T-helper 2 cell treated with Interferon-gamma antibody and Interleukin-4, amounts not matched to agents 5 μg/mL and 100 μg/mL, for 36 hours (primary cell): ENCODE results near the gene COG3.

Experiments used
- DNase-seq: peaks from one replicate; pipeline ENCODE4 v3.0.0; 2021; ENCODE audit warnings: low spot score
- H3K27ac Mint-ChIP-seq: one replicate; pipeline ENCODE4 v1.8.0; 2021; ENCODE audit warnings: mild to moderate bottlenecking, mixed read lengths
- H3K27me3 Mint-ChIP-seq: one replicate; pipeline ENCODE4 v1.8.0; 2021; ENCODE audit warnings: low read depth, mixed read lengths
- H3K36me3 Mint-ChIP-seq: one replicate; pipeline ENCODE4 v1.8.0; 2021; ENCODE audit warnings: low read depth, mixed read lengths
- H3K4me1 Mint-ChIP-seq: one replicate; pipeline ENCODE4 v1.8.0; 2021; ENCODE audit warnings: low read depth, mixed read lengths
- H3K4me3 Mint-ChIP-seq: one replicate; pipeline ENCODE4 v1.8.0; 2022; ENCODE audit warnings: mild to moderate bottlenecking, moderate library complexity, mixed read lengths
- H3K9me3 Mint-ChIP-seq: one replicate; pipeline ENCODE4 v1.8.0; 2021; ENCODE audit warnings: mixed read lengths

The COG3 gene

DNA sequence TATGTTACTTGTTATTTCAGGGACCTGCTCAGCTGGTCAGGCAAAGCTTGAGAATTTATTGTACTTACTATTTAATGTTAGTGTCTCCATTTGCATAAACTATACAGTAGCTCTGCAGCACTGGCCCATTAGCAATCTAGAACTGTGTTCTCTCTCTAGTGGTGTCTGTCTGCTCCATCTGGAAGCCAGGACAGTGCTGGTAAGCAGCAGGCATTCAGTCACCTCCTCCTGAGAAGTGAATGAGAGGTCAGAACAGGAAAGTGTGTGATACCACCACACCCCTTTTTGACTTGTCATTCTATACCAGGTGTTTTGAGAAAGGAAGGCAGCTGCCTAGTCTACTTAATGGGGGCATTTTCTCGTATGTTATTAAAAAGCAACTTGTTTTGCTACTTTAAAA lies 3.9 kb downstream of the COG3 start:
- H3K9me3 Mint-ChIP-seq, result peaks cover 9% of the 10 kb centered on the region
- H3K27me3 Mint-ChIP-seq, result no peaks in the 10 kb centered on the region
- no peak overlapping the region for H3K4me3 Mint-ChIP-seq
- H3K36me3 Mint-ChIP-seq, result peaks cover 35% of the 10 kb centered on the region
- peaks cover 40% of the 10 kb centered on the region for H3K4me1 Mint-ChIP-seq
- no peak overlapping the region for H3K27ac Mint-ChIP-seq
- DNase-seq, result no peak

DNA sequence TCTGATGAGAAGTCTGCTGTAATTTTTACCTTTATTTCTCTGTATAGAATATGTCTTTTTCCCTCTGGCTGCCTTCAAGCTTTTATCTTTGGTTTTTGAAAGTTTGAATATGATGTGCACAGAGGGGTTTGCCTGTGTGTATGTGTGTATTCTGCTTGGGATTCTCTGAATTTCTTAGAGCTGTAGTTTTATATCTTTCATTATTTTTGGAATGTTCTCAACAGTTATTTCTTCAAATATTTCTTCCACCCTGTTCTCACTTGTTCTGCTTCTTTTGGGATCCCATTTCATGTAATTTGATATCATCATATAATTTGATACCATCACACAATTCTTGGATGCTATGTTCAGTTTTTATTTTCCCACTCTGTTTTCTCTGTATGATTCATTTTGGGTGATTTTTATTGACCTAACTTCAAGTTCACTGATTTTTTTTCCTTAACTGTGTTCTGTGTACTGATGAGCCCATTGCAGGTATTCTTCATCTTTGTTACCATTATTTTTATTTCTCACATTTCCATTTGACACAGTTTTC lies 7.5 kb downstream of the COG3 start:
- peaks cover 29% of the 10 kb centered on the region for H3K4me1 Mint-ChIP-seq
- no peak overlapping the region for H3K27ac Mint-ChIP-seq
- DNase-seq, result no peak
- H3K36me3 Mint-ChIP-seq, result peaks cover 25% of the 10 kb centered on the region
- H3K4me3 Mint-ChIP-seq, result no peak overlapping the region
- peaks cover 9% of the 10 kb centered on the region for H3K9me3 Mint-ChIP-seq
- H3K27me3 Mint-ChIP-seq, result no peaks in the 10 kb centered on the region

- no peak for DNase-seq
- peaks cover 29% of the 10 kb centered on the region for H3K36me3 Mint-ChIP-seq
- no peaks in the 10 kb centered on the region for H3K27me3 Mint-ChIP-seq
- no peak overlapping the region for H3K4me3 Mint-ChIP-seq
- peaks cover 9% of the 10 kb centered on the region for H3K9me3 Mint-ChIP-seq
- H3K27ac Mint-ChIP-seq, result no peak overlapping the region
- H3K4me1 Mint-ChIP-seq, result peaks cover 27% of the 10 kb centered on the region
Observed at GRCh38 chr13:45473627-45474026, 8.9 kb downstream of the COG3 start.

DNA sequence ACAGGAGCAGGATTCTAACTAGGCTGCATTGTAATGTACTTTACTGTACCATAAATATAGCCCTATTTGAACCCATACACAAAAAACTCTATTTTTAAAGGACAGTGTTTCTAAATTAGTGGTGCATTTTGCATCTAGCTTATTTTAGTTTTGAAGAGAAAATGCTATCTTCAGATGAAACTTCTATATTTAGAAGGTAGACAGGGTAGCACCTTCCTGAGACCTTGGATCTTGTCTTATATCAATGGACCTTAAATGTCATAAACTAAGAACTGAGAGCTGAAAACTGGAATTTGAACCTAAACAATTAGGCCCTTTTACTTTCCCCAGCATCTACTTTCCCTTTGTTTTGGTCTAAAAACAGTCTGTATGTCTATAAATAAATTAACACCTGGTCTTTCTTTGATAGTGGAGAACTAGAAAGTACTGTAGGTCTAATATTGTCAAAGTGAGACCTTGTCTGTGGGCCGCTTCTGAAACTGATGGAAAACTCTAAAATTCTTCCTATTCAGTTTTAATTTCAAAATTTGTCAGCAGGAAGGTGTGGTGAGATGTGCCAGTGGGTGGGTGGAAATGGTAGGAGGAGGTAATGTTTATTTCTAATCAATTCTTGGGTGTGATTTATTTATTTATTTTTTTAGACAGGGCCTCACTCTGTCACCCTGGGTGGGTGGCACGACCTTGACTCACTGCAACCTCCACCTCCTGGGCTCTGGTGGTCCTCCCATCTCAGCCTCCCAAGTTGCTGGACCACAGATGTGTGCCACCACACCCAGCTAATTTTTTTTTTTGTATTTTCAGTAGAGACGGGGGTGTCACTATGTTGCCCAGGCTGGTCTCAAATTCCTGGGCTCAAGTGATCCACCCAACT lies 10.1 kb downstream of the COG3 start:
- Mint-ChIP-seq H3K9me3 (peaks cover 9% of the 10 kb centered on the region), H3K4me3 (no peak overlapping the region), H3K27ac (no peak overlapping the region), H3K27me3 (no peaks in the 10 kb centered on the region), H3K4me1 (peaks cover 20% of the 10 kb centered on the region), H3K36me3 (peaks cover 35% of the 10 kb centered on the region)
- DNase-seq, result no peak

DNA sequence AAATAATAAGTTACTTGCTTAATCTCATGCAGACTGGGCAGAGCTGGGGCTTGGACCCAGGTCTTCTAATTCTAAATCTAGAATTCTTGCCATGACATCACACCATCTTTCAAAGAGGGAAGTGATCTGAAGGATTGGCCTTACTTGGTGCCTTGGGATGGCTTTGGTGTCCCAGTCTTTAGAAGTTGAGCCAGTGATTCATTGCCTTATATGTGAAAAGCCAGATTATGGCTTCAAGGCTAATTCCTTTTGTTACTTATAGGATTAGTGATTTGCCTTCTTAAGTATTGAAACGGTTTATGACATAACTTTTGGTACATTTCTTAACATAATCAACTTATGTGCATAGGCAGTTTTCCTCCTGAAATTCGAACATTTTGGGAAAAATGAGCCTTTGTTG lies 14.9 kb downstream of the COG3 start:
- no peak overlapping the region for H3K27ac Mint-ChIP-seq
- no peaks in the 10 kb centered on the region for H3K27me3 Mint-ChIP-seq
- no peak overlapping the region for H3K4me3 Mint-ChIP-seq
- DNase-seq, result no peak
- H3K9me3 Mint-ChIP-seq, result no peaks in the 10 kb centered on the region
- peaks cover 48% of the 10 kb centered on the region for H3K36me3 Mint-ChIP-seq
- H3K4me1 Mint-ChIP-seq, result peaks cover 7% of the 10 kb centered on the region

- no peak for DNase-seq
- H3K27ac Mint-ChIP-seq, result no peak overlapping the region
- H3K9me3 Mint-ChIP-seq, result no peaks in the 10 kb centered on the region
- no peaks in the 10 kb centered on the region for H3K27me3 Mint-ChIP-seq
- H3K36me3 Mint-ChIP-seq, result peaks cover 46% of the 10 kb centered on the region
- no peak overlapping the region for H3K4me3 Mint-ChIP-seq
- H3K4me1 Mint-ChIP-seq, result peaks cover 1% of the 10 kb centered on the region
Observed at GRCh38 chr13:45481688-45482087, 16.9 kb downstream of the COG3 start.

GRCh38 chr13:45482571-45483173 lies 17.9 kb downstream of the COG3 start:
- Mint-ChIP-seq H3K36me3 (peaks cover 51% of the 10 kb centered on the region), H3K4me3 (no peak overlapping the region), H3K9me3 (no peaks in the 10 kb centered on the region), H3K27ac (no peak overlapping the region), H3K4me1 (peaks cover 1% of the 10 kb centered on the region), H3K27me3 (no peaks in the 10 kb centered on the region)
- no peak for DNase-seq

GRCh38 chr13:45487604-45488003 lies 22.9 kb downstream of the COG3 start:
- Mint-ChIP-seq H3K4me3 (no peak overlapping the region), H3K4me1 (peaks cover 3% of the 10 kb centered on the region), H3K27ac (no peak overlapping the region), H3K9me3 (no peaks in the 10 kb centered on the region), H3K27me3 (no peaks in the 10 kb centered on the region), H3K36me3 (peaks cover 47% of the 10 kb centered on the region)
- no peak for DNase-seq

- no peaks in the 10 kb centered on the region for H3K27me3 Mint-ChIP-seq
- peaks cover 35% of the 10 kb centered on the region for H3K36me3 Mint-ChIP-seq
- DNase-seq, result no peak
- H3K9me3 Mint-ChIP-seq, result no peaks in the 10 kb centered on the region
- H3K4me3 Mint-ChIP-seq, result no peak overlapping the region
- H3K4me1 Mint-ChIP-seq, result peaks cover 3% of the 10 kb centered on the region
- H3K27ac Mint-ChIP-seq, result no peak overlapping the region
Observed at GRCh38 chr13:45490068-45490467, 25.3 kb downstream of the COG3 start.

DNA sequence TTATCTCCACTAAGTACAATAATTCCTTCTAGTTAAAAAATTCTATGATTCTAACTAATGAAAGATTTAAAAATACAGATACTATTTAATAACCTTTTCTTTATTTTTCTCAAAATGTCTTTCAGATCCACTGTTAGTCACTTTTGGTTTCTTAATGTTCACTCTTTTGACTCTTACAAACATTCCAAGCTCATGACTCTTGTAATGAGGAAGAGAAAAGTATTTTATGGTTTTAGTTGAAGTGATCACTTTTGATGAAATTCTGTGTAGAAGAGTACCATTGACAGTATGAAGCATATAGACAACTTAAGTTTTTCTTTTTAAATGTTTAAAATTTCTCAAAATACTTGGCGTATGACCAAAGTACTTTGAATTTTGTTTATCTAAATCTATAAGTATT lies 27.8 kb downstream of the COG3 start:
- no peaks in the 10 kb centered on the region for H3K9me3 Mint-ChIP-seq
- no peak overlapping the region for H3K27ac Mint-ChIP-seq
- H3K4me3 Mint-ChIP-seq, result no peak overlapping the region
- peaks cover 32% of the 10 kb centered on the region for H3K36me3 Mint-ChIP-seq
- peaks cover 3% of the 10 kb centered on the region for H3K4me1 Mint-ChIP-seq
- no peak for DNase-seq
- no peaks in the 10 kb centered on the region for H3K27me3 Mint-ChIP-seq

- no peaks in the 10 kb centered on the region for H3K27me3 Mint-ChIP-seq
- peaks cover 44% of the 10 kb centered on the region for H3K36me3 Mint-ChIP-seq
- H3K4me3 Mint-ChIP-seq, result no peak overlapping the region
- no peak overlapping the region for H3K27ac Mint-ChIP-seq
- no peak for DNase-seq
- H3K9me3 Mint-ChIP-seq, result no peaks in the 10 kb centered on the region
- H3K4me1 Mint-ChIP-seq, result peaks cover 9% of the 10 kb centered on the region
Observed at GRCh38 chr13:45496942-45497341, 32.2 kb downstream of the COG3 start.

DNA sequence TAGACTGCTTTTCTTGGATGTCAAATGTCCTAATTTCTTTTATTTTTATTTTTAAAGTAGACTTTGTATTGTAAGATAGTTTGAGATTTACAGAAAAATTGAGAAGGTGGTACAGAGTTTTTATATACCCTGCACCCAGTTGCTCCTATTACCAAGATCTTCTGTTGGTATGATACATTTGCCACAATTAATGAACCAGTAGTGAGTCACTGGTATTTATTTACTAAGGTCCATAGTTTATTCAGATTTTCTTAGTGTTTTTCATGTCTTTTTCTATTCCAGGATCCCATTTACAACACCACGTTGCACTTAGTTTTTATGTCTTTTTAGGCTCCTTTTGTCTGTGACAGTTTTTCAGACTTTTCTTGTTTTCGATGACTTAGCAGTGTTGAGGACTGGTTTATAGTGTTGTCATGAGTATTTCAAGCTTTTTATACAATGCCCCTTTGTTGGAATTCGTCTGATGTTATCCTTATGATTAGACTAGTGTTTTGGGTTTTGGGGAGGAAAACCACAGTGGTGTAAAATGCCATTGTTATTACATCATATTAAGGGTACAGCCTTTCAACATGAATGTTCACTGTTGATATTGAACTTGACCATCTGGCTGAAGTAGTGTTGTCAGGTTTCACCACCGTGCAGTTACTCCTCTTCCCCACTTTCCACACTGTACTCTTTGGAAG lies 35.9 kb downstream of the COG3 start:
- Mint-ChIP-seq H3K9me3 (no peaks in the 10 kb centered on the region), H3K4me3 (no peak overlapping the region), H3K36me3 (peaks cover 58% of the 10 kb centered on the region), H3K27ac (no peak overlapping the region), H3K27me3 (no peaks in the 10 kb centered on the region), H3K4me1 (peaks cover 9% of the 10 kb centered on the region)
- no peak for DNase-seq

DNA sequence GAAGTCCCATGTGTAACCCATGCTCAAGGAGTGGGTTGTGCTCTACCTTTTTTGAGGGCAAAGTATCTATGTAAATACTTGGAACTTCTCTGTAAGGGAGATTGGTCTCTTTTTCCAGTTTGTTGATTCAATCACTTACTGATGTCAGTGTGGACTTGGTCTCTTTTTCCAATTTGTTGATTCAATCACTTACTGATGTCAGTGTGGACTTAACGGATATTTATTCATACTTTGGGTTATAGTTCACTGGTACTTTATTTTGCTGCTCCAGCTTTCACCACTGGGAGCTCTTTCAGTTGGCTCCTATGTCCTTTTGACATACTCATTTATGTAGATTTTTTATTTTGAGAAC lies 36.4 kb downstream of the COG3 start:
- Mint-ChIP-seq H3K4me1 (peaks cover 9% of the 10 kb centered on the region), H3K27me3 (no peaks in the 10 kb centered on the region), H3K27ac (no peak overlapping the region), H3K9me3 (no peaks in the 10 kb centered on the region), H3K36me3 (peaks cover 59% of the 10 kb centered on the region), H3K4me3 (no peak overlapping the region)
- DNase-seq, result no peak

DNA sequence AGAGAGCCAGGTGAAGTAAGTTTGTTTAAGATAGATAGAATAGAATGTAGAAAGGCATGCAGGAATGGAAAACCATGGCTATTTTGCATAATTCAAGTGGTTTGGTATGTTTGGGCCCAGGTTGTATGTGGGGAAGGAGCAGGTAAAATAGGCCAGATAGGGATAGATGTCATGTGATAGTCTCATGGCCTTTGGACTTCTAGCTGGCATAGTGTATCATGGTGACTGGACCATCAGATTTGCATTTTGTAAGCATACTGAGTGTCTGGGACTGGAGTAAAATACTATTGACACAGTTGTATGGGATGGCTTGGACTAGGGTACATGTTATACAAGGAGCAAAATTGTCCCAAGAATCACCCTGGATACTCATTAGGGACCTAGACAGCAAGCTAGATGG lies 38.9 kb downstream of the COG3 start:
- Mint-ChIP-seq H3K4me1 (peaks cover 9% of the 10 kb centered on the region), H3K4me3 (no peak overlapping the region), H3K9me3 (no peaks in the 10 kb centered on the region), H3K27me3 (no peaks in the 10 kb centered on the region), H3K27ac (no peak overlapping the region), H3K36me3 (peaks cover 54% of the 10 kb centered on the region)
- DNase-seq, result no peak
